GM19023 (cell line): ENCODE results near the gene HSD17B11.
"Not testable (repeated sequence)": the region's sequence is repeated elsewhere in the genome, so short reads cannot be mapped to it uniquely, and the experiment has no call there.

Experiments used
- ATAC-seq: cut with Tn5 transposase; IDR thresholded peaks from one replicate; pipeline ENCODE4 v1.9.1; 2021; ENCODE audit warnings: mild to moderate bottlenecking, moderate library complexity; ENCODE audit not compliant: unreplicated experiment

HSD17B11 gene

GRCh38 chr4:87406462-87406861 is 15.5 kb upstream of the HSD17B11 start:
- no peak for ATAC-seq

GRCh38 chr4:87405211-87405820 is 14.3 kb upstream of the HSD17B11 start:
- no peak for ATAC-seq

GRCh38 chr4:87403732-87404131 is 12.7 kb upstream of the HSD17B11 start:
- ATAC-seq = not testable (repeated sequence)

- no peak for ATAC-seq
These were observed 9.0 kb upstream of the HSD17B11 start for GRCh38 chr4:87399954-87400353.

- no peak for ATAC-seq
These were observed 8.2 kb upstream of the HSD17B11 start for GRCh38 chr4:87399148-87399547.

- ATAC-seq = not testable (repeated sequence)
These were observed 4.9 kb upstream of the HSD17B11 start for GRCh38 chr4:87395851-87396250.

GRCh38 chr4:87395073-87395472 is 4.1 kb upstream of the HSD17B11 start:
- ATAC-seq = not testable (repeated sequence)

GRCh38 chr4:87392183-87392582 is 1.2 kb upstream of the HSD17B11 start:
- ATAC-seq = no peak

GRCh38 chr4:87391576-87392054 is 627 bp upstream of the HSD17B11 start:
- peak; percentile 7 for ATAC-seq

- ATAC-seq = no peak
These were observed 467 bp downstream of the HSD17B11 start for GRCh38 chr4:87390551-87390890.

- not testable (repeated sequence) for ATAC-seq
These were observed 933 bp downstream of the HSD17B11 start for GRCh38 chr4:87390055-87390454.

GRCh38 chr4:87388901-87389300 is 2.1 kb downstream of the HSD17B11 start:
- ATAC-seq = no peak

GRCh38 chr4:87387237-87387636 is 3.8 kb downstream of the HSD17B11 start:
- no peak for ATAC-seq

GRCh38 chr4:87384466-87385132 is 6.4 kb downstream of the HSD17B11 start:
- ATAC-seq = not testable (repeated sequence)

GRCh38 chr4:87382931-87383330 is 8.1 kb downstream of the HSD17B11 start:
- ATAC-seq = no peak

- ATAC-seq = no peak
These were observed 8.9 kb downstream of the HSD17B11 start for GRCh38 chr4:87382116-87382515.

- ATAC-seq = no peak
These were observed 13.2 kb downstream of the HSD17B11 start for GRCh38 chr4:87377816-87378215.

GRCh38 chr4:87375719-87376291 is 15.2 kb downstream of the HSD17B11 start:
- no peak for ATAC-seq

GRCh38 chr4:87370068-87370467 is 20.9 kb downstream of the HSD17B11 start:
- no peak for ATAC-seq

GRCh38 chr4:87366521-87367162 is 24.3 kb downstream of the HSD17B11 start:
- ATAC-seq = no peak

- ATAC-seq = no peak
These were observed 25.6 kb downstream of the HSD17B11 start for GRCh38 chr4:87365348-87365747.

GRCh38 chr4:87363552-87363951 is 27.4 kb downstream of the HSD17B11 start:
- no peak for ATAC-seq
